SK-N-SH treated with all-trans-retinoic acid at 6 μM for 48 hours (cell line): Measurements from ENCODE around the gene CCDC158.
"Not testable (repeated sequence)": the region's sequence is repeated elsewhere in the genome, so short reads cannot be mapped to it uniquely, and the experiment has no call there.

Source experiments
- ATAC-seq: fragments of 200-7000 bp; cut with Tn5 transposase; 3 replicates; pipeline ENCODE4 v1.9.1; 2020; ENCODE audit warnings: mild to moderate bottlenecking, moderate library complexity
- ARNTL ChIP-seq: fragments of 450-650 bp; formaldehyde crosslinking; IDR thresholded peaks from 2 replicates; pipeline ENCODE4 v1.5.0; 2020; ENCODE audit warnings: low read depth, mild to moderate bottlenecking, moderate library complexity, borderline replicate concordance
- BACH2 ChIP-seq: fragments of 250-450 bp; sonication (Bioruptor Pico); IDR thresholded peaks from 2 replicates; pipeline ENCODE4 v1.9.0; 2021; ENCODE audit warnings: mild to moderate bottlenecking, borderline replicate concordance
- CREB5 ChIP-seq: fragments of 250-450 bp; sonication (Bioruptor Pico); IDR thresholded peaks from 2 replicates; pipeline ENCODE4 v1.5.1; 2020; ENCODE audit warnings: low read depth, mild to moderate bottlenecking, moderate library complexity
- CSRNP3 ChIP-seq: fragments of 250-450 bp; sonication (Bioruptor Pico); IDR thresholded peaks from 2 replicates; pipeline ENCODE4 v1.5.1; 2021; ENCODE audit warnings: mild to moderate bottlenecking, moderate library complexity
- ESRRG ChIP-seq: fragments of 250-450 bp; sonication (Bioruptor Pico); IDR thresholded peaks from 2 replicates; pipeline ENCODE4 v1.6.1; 2021; ENCODE audit warnings: mild to moderate bottlenecking
- OSR1 ChIP-seq: fragments of 250-450 bp; sonication (Bioruptor Pico); IDR thresholded peaks from 2 replicates; pipeline ENCODE4 v1.8.0; 2022; ENCODE audit warnings: moderate library complexity, mild to moderate bottlenecking, inconsistent platforms
- PATZ1 ChIP-seq: fragments of 250-450 bp; sonication (Bioruptor Pico); IDR thresholded peaks from 2 replicates; pipeline ENCODE4 v1.8.0; 2020; ENCODE audit warnings: mild to moderate bottlenecking, moderate library complexity, borderline replicate concordance
- POU6F1 ChIP-seq: fragments of 250-450 bp; sonication (Bioruptor Pico); IDR thresholded peaks from 2 replicates; pipeline ENCODE4 v1.8.0; 2021; ENCODE audit warnings: low read depth, mild to moderate bottlenecking, moderate library complexity, borderline replicate concordance
- SNAI2 ChIP-seq: fragments of 250-450 bp; sonication (Bioruptor Pico); IDR thresholded peaks from 2 replicates; pipeline ENCODE4 v1.5.0; 2020; ENCODE audit warnings: mild to moderate bottlenecking, moderate library complexity
- TCF4 ChIP-seq: fragments of 250-450 bp; sonication (Bioruptor Pico); IDR thresholded peaks from 2 replicates; pipeline ENCODE4 v1.8.0; 2021; ENCODE audit warnings: mild to moderate bottlenecking, moderate library complexity, borderline replicate concordance
- TOX ChIP-seq: fragments of 250-450 bp; sonication (Bioruptor Pico); IDR thresholded peaks from 2 replicates; pipeline ENCODE4 v1.8.0; 2021; ENCODE audit warnings: mild to moderate bottlenecking, moderate library complexity, borderline replicate concordance
- TSHZ2 ChIP-seq: fragments of 250-450 bp; sonication (Bioruptor Pico); IDR thresholded peaks from 2 replicates; pipeline ENCODE4 v1.5.0; 2020; ENCODE audit warnings: mild to moderate bottlenecking, moderate library complexity
- ZC3H10 ChIP-seq: fragments of 250-450 bp; sonication (Bioruptor Pico); IDR thresholded peaks from 2 replicates; pipeline ENCODE4 v1.5.1; 2021; ENCODE audit warnings: mild to moderate bottlenecking, moderate library complexity
- ZFP3 ChIP-seq: fragments of 250-450 bp; sonication (Bioruptor Pico); IDR thresholded peaks from 2 replicates; pipeline ENCODE4 v1.5.0; 2020; ENCODE audit warnings: mild to moderate bottlenecking, moderate library complexity
- ZNF70 ChIP-seq: fragments of 450-650 bp; formaldehyde crosslinking; IDR thresholded peaks from 2 replicates; pipeline ENCODE4 v1.5.0; 2020; ENCODE audit warnings: mild to moderate bottlenecking, moderate library complexity
- ZNF8 ChIP-seq: fragments of 450-650 bp; formaldehyde crosslinking; IDR thresholded peaks from 2 replicates; pipeline ENCODE4 v1.5.0; 2020; ENCODE audit warnings: mild to moderate bottlenecking, moderate library complexity

CCDC158 gene

GRCh38 chr4:76361689-76362412, 59.1 kb downstream of the CCDC158 start (continued):
- TF ChIP-seq CREB5 (CRISPR knock-in tag): no peak
- TF ChIP-seq, all 23 proteins: peak for 0

GRCh38 chr4:76359881-76360466, 61.0 kb downstream of the CCDC158 start:
- ATAC-seq: not testable (repeated sequence)

GRCh38 chr4:76357981-76358380, 63.0 kb downstream of the CCDC158 start:
- no peak for ATAC-seq
- TF ChIP-seq TCF4 (no peak), TOX (CRISPR knock-in tag) (no peak), TSHZ2 (CRISPR knock-in tag) (no peak), ZNF70 (CRISPR knock-in tag) (no peak), ZC3H10 (CRISPR knock-in tag) (no peak), ZNF8 (CRISPR knock-in tag) (no peak), BACH2 (CRISPR knock-in tag) (no peak), CSRNP3 (CRISPR knock-in tag) (no peak), POU6F1 (CRISPR knock-in tag) (no peak), PATZ1 (CRISPR knock-in tag) (no peak), CREB5 (CRISPR knock-in tag) (no peak), SNAI2 (CRISPR knock-in tag) (no peak), ZFP3 (CRISPR knock-in tag) (no peak), ESRRG (CRISPR knock-in tag) (no peak), ARNTL (CRISPR knock-in tag) (no peak), OSR1 (CRISPR knock-in tag) (no peak)
